ENCODE data around the gene ELOVL7. TPM values are rescaled to one million over a fixed set of nuclear protein-coding genes. Genes with fewer than 3 reads are reported as not detected.
"Not testable (repeated sequence)": the region's sequence is repeated elsewhere in the genome, so short reads cannot be mapped to it uniquely, and the experiment has no call there.

The ELOVL7 gene
- polyA plus RNA-seq, 1 experiment, result 0.11 TPM

DNA sequence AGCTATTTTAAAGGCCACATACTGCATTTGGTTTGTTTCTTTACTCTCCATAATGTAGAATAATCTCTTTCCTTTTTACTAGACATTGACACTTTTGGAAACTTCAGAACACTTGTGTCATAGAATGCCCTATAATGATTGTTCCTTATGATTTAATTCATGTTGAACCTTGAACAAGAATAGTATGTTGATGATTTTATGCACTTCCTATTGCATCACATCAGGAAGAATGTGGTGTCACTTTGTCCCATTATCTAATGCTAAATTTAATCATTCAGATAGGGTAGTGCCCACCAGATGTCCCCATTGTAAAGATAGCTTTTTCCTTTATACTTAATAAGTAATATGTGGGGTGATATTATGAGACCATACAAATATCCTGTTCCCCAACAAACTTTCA lies 124.7 kb downstream of the ELOVL7 start:
- DNase-seq (ENCODE audit: low read depth, low spot score), result no peak
- Histone ChIP-seq H3K27me3 (ENCODE audit: control insufficient read depth, insufficient read depth, low read length) (no peaks in the 10 kb centered on the region), H3K4me3 (ENCODE audit: low read depth, low read length) (no peak overlapping the region), H3K9me3 (ENCODE audit: control insufficient read depth, insufficient read depth, low read length) (no peaks in the 10 kb centered on the region), H3K27ac (ENCODE audit: low read depth, low read length) (no peak overlapping the region)
- CTCF ChIA-PET, result no interaction called here
- POLR2A ChIA-PET, result no interaction called here
- no peak for TF ChIP-seq CTCF (IDR thresholded peaks at IDR 0.05; ENCODE audit: low read depth, low read length)

- H3K9me3 ChIP-seq (ENCODE audit: control insufficient read depth, insufficient read depth, low read length), result no peaks in the 10 kb centered on the region
- ChIA-PET POLR2A (no interaction called here), CTCF (no interaction called here)
- no peak overlapping the region for H3K27ac ChIP-seq (ENCODE audit: low read depth, low read length)
- no peaks in the 10 kb centered on the region for H3K27me3 ChIP-seq (ENCODE audit: control insufficient read depth, insufficient read depth, low read length)
- TF ChIP-seq CTCF (IDR thresholded peaks at IDR 0.05; ENCODE audit: low read depth, low read length), result no peak
- no peak for DNase-seq (ENCODE audit: low read depth, low spot score)
- no peak overlapping the region for H3K4me3 ChIP-seq (ENCODE audit: low read depth, low read length)
Measured at GRCh38 chr5:60718166-60718892, 125.7 kb downstream of the ELOVL7 start.

- CTCF ChIA-PET; POLR2A ChIA-PET; H3K27me3 ChIP-seq (ENCODE audit: control insufficient read depth, insufficient read depth, low read length); DNase-seq (ENCODE audit: low read depth, low spot score); H3K9me3 ChIP-seq (ENCODE audit: control insufficient read depth, insufficient read depth, low read length); H3K27ac ChIP-seq (ENCODE audit: low read depth, low read length); H3K4me3 ChIP-seq (ENCODE audit: low read depth, low read length): not testable (repeated sequence)
Measured at GRCh38 chr5:60715201-60715928, 128.7 kb downstream of the ELOVL7 start.

GRCh38 chr5:60712950-60713349 lies 131.1 kb downstream of the ELOVL7 start:
- H3K4me3 ChIP-seq (ENCODE audit: low read depth, low read length), result no peak overlapping the region
- ChIA-PET POLR2A (no interaction called here), CTCF (no interaction called here)
- H3K9me3 ChIP-seq (ENCODE audit: control insufficient read depth, insufficient read depth, low read length), result no peaks in the 10 kb centered on the region
- no peak overlapping the region for H3K27ac ChIP-seq (ENCODE audit: low read depth, low read length)
- H3K27me3 ChIP-seq (ENCODE audit: control insufficient read depth, insufficient read depth, low read length), result no peaks in the 10 kb centered on the region
- no peak for TF ChIP-seq CTCF (IDR thresholded peaks at IDR 0.05; ENCODE audit: low read depth, low read length)
- DNase-seq (ENCODE audit: low read depth, low spot score), result no peak

DNA sequence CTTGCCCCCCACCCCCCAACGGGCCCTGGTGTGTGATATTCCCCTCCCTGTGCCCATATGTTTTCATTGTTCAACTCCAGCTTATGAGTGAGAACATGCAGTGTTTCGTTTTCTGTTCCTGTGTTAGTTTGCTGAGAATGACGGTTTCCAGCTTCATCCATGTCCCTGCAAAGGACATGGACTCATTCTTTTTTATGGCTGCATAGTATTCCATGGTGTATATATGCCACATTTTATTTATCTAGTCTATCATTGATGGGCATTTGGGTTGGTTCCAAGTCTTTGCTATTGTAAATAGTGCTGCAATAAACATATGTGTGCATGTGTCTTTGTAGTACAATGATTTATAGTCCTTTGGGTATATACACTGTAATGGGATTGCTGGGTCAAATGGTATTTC lies 132.2 kb downstream of the ELOVL7 start:
- CTCF ChIA-PET; POLR2A ChIA-PET; DNase-seq (ENCODE audit: low read depth, low spot score): not testable (repeated sequence)

GRCh38 chr5:60710362-60710761 lies 133.7 kb downstream of the ELOVL7 start:
- Histone ChIP-seq H3K27ac (ENCODE audit: low read depth, low read length) (no peak overlapping the region), H3K4me3 (ENCODE audit: low read depth, low read length) (no peak overlapping the region), H3K27me3 (ENCODE audit: control insufficient read depth, insufficient read depth, low read length) (no peaks in the 10 kb centered on the region), H3K9me3 (ENCODE audit: control insufficient read depth, insufficient read depth, low read length) (no peaks in the 10 kb centered on the region)
- CTCF ChIA-PET, result no interaction called here
- DNase-seq (ENCODE audit: low read depth, low spot score), result no peak
- no peak for TF ChIP-seq CTCF (IDR thresholded peaks at IDR 0.05; ENCODE audit: low read depth, low read length)
- POLR2A ChIA-PET, result no interaction called here

More for the DNA sequence above, 132.2 kb downstream of the ELOVL7 start:
- not testable (repeated sequence) for H3K27me3 ChIP-seq (ENCODE audit: control insufficient read depth, insufficient read depth, low read length); H3K9me3 ChIP-seq (ENCODE audit: control insufficient read depth, insufficient read depth, low read length); H3K27ac ChIP-seq (ENCODE audit: low read depth, low read length); H3K4me3 ChIP-seq (ENCODE audit: low read depth, low read length)

Measured in AG04450 (cell line).